IPS-15b (cell line): ENCODE results near the gene MIDN.

Experiments used
- H3K27me3 ChIP-seq: one replicate; pipeline ENCODE4 v1.6.1; 2013; ENCODE audit warnings: low read length; ENCODE audit not compliant: control insufficient read depth, insufficient read depth
- H3K36me3 ChIP-seq: one replicate; pipeline ENCODE4 v1.6.1; 2013; ENCODE audit warnings: low read length; ENCODE audit not compliant: control insufficient read depth, insufficient read depth
- H3K4me1 ChIP-seq: one replicate; pipeline ENCODE4 v1.6.1; 2013; ENCODE audit warnings: mild to moderate bottlenecking, low read length; ENCODE audit not compliant: control insufficient read depth, insufficient read depth
- H3K4me3 ChIP-seq: one replicate; pipeline ENCODE4 v1.5.1; 2013; ENCODE audit warnings: low read depth, low read length
- H3K9ac ChIP-seq: one replicate; pipeline ENCODE4 v1.6.1; 2013; ENCODE audit warnings: low read depth, mild to moderate bottlenecking, low read length
- H3K9me3 ChIP-seq: one replicate; pipeline ENCODE4 v1.6.1; 2013; ENCODE audit warnings: mild to moderate bottlenecking, low read length; ENCODE audit not compliant: control insufficient read depth, insufficient read depth

MIDN gene

GRCh38 chr19:1268226-1269064 is 20.1 kb downstream of the MIDN start:
- Histone ChIP-seq H3K36me3 (peaks cover 33% of the 10 kb centered on the region), H3K4me3 (peak overlapping the region; percentile 63), H3K9ac (peak overlapping the region; percentile 54), H3K4me1 (peaks cover 13% of the 10 kb centered on the region), H3K9me3 (no peaks in the 10 kb centered on the region), H3K27me3 (no peaks in the 10 kb centered on the region)

- H3K36me3 ChIP-seq, result peaks cover 38% of the 10 kb centered on the region
- peak within 1 kb of the TSS; percentile 99 for H3K9ac ChIP-seq
- H3K9me3 ChIP-seq, result no peaks in the 10 kb centered on the region
- H3K27me3 ChIP-seq, result no peaks in the 10 kb centered on the region
- H3K4me1 ChIP-seq, result peaks cover 15% of the 10 kb centered on the region
- H3K4me3 ChIP-seq, result peak within 1 kb of the TSS; percentile 94
These were observed 20.7 kb downstream of the MIDN start, which contains the start of gene CIRBP for GRCh38 chr19:1269065-1269477. TSS of gene CIRBP (plus strand) at chr19:1269332. CDS start at chr19:1270934, 1,602 bp downstream.

- Histone ChIP-seq H3K9me3 (no peaks in the 10 kb centered on the region), H3K4me1 (peaks cover 15% of the 10 kb centered on the region), H3K4me3 (peak overlapping the region; percentile 94), H3K36me3 (peaks cover 43% of the 10 kb centered on the region), H3K9ac (peak overlapping the region; percentile 99), H3K27me3 (no peaks in the 10 kb centered on the region)
These were observed 21.3 kb downstream of the MIDN start for GRCh38 chr19:1269478-1270212.

GRCh38 chr19:1270213-1270853 is 21.9 kb downstream of the MIDN start:
- peaks cover 43% of the 10 kb centered on the region for H3K36me3 ChIP-seq
- H3K9me3 ChIP-seq, result no peaks in the 10 kb centered on the region
- H3K4me1 ChIP-seq, result peaks cover 9% of the 10 kb centered on the region
- peak overlapping the region; percentile 99 for H3K9ac ChIP-seq
- H3K4me3 ChIP-seq, result peak overlapping the region; percentile 94
- no peaks in the 10 kb centered on the region for H3K27me3 ChIP-seq

GRCh38 chr19:1270854-1271527 is 22.6 kb downstream of the MIDN start:
- Histone ChIP-seq H3K9ac (peak overlapping the region; percentile 73), H3K4me3 (no peak overlapping the region), H3K36me3 (peaks cover 45% of the 10 kb centered on the region), H3K9me3 (no peaks in the 10 kb centered on the region), H3K4me1 (peaks cover 9% of the 10 kb centered on the region), H3K27me3 (no peaks in the 10 kb centered on the region)

GRCh38 chr19:1271528-1272422 is 23.4 kb downstream of the MIDN start:
- Histone ChIP-seq H3K9ac (no peak overlapping the region), H3K9me3 (no peaks in the 10 kb centered on the region), H3K27me3 (no peaks in the 10 kb centered on the region), H3K4me3 (no peak overlapping the region), H3K4me1 (peaks cover 9% of the 10 kb centered on the region), H3K36me3 (peaks cover 45% of the 10 kb centered on the region)

GRCh38 chr19:1272423-1273262 is 24.3 kb downstream of the MIDN start:
- Histone ChIP-seq H3K9me3 (no peaks in the 10 kb centered on the region), H3K4me1 (peaks cover 9% of the 10 kb centered on the region), H3K36me3 (peaks cover 45% of the 10 kb centered on the region), H3K27me3 (no peaks in the 10 kb centered on the region), H3K9ac (peak overlapping the region; percentile 9), H3K4me3 (no peak overlapping the region)

- H3K4me1 ChIP-seq, result peaks cover 8% of the 10 kb centered on the region
- no peak overlapping the region for H3K4me3 ChIP-seq
- H3K36me3 ChIP-seq, result peaks cover 45% of the 10 kb centered on the region
- H3K9me3 ChIP-seq, result no peaks in the 10 kb centered on the region
- H3K9ac ChIP-seq, result peak overlapping the region; percentile 4
- H3K27me3 ChIP-seq, result no peaks in the 10 kb centered on the region
These were observed 25.1 kb downstream of the MIDN start for GRCh38 chr19:1273263-1274041.

GRCh38 chr19:1274081-1274851 is 25.9 kb downstream of the MIDN start:
- Histone ChIP-seq H3K9me3 (no peaks in the 10 kb centered on the region), H3K9ac (peak overlapping the region; percentile 88), H3K36me3 (peaks cover 50% of the 10 kb centered on the region), H3K27me3 (no peaks in the 10 kb centered on the region), H3K4me3 (peak overlapping the region; percentile 55), H3K4me1 (peaks cover 5% of the 10 kb centered on the region)
